ENCODE results near the gene DPCD.

DPCD gene

GRCh38 chr10:101587725-101588653, at the start of gene DPCD, which contains the start of gene POLL:
DPCD (plus strand) TSS chr10:101588321; CDS start chr10:101588337, 16 bp downstream.
POLL (minus strand) TSS chr10:101588257; CDS start chr10:101587360, 897 bp downstream.
- peak within 1 kb of the TSS; percentile 81 for H3K4me3 ChIP-seq (ENCODE audit: low read length)

DNA sequence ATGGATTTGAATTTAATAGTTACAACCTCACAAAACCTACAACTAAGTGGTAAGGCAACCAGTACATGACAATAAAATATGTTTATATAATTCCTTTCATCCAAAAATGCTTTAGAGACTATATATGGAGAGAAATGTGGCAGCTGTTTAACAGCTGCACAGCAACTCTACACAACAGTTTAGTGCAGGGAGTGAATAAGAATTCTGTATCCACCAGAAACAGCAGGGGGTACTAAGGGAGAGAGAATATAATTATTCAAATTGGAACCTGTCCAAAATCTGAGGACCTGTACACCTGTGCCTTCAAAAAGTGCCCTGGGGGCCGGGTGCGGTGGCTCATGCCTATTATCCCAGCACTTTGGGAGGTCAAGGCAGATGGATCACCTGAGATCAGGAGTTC, 49.7 kb upstream of the DPCD start:
- H3K4me3 ChIP-seq (ENCODE audit: low read length) = no peak overlapping the region
- TF ChIP-seq ZNF274 (IDR thresholded peaks at IDR 0.05; ENCODE audit: low read depth, low read length) = no peak

More at GRCh38 chr10:101587725-101588653, at the start of gene DPCD, which contains the start of gene POLL:
- TF ChIP-seq ZNF274 (IDR thresholded peaks at IDR 0.05; ENCODE audit: low read depth, low read length) = no peak

- TF ChIP-seq ZNF274 (IDR thresholded peaks at IDR 0.05; ENCODE audit: low read depth, low read length) = no peak
Observed at GRCh38 chr10:101545898-101546297, 42.2 kb upstream of the DPCD start.

GRCh38 chr10:101550965-101551364, 37.2 kb upstream of the DPCD start:
- H3K4me3 ChIP-seq (ENCODE audit: low read length) = no peak overlapping the region
- no peak for TF ChIP-seq ZNF274 (IDR thresholded peaks at IDR 0.05; ENCODE audit: low read depth, low read length)

More at GRCh38 chr10:101545898-101546297, 42.2 kb upstream of the DPCD start:
- H3K4me3 ChIP-seq (ENCODE audit: low read length) = no peak overlapping the region

GRCh38 chr10:101552442-101552841, 35.7 kb upstream of the DPCD start:
- TF ChIP-seq ZNF274 (IDR thresholded peaks at IDR 0.05; ENCODE audit: low read depth, low read length) = no peak
- H3K4me3 ChIP-seq (ENCODE audit: low read length) = no peak overlapping the region

DNA sequence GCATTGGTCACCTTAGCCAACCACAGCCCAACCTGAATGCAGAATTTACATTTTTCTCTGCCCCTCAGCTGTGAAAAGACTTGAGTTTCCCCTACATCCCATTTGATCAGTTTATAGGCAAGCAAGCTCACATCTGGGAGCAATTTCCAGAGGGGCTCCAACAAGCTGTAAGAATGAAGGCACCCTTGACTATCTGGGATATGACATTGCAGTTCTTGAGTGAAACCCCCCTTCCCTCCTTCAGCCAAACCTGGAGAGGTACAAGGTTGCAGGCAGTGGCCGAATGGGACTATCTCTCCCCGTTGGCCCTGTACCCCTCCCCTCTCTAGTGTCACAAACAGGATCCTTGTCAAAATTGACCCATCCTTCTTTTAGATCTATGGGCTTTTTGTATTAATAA, 30.6 kb upstream of the DPCD start:
- no peak for TF ChIP-seq ZNF274 (IDR thresholded peaks at IDR 0.05; ENCODE audit: low read depth, low read length)
- H3K4me3 ChIP-seq (ENCODE audit: low read length) = no peak overlapping the region

GRCh38 chr10:101558204-101558603, 29.9 kb upstream of the DPCD start:
- no peak overlapping the region for H3K4me3 ChIP-seq (ENCODE audit: low read length)
- no peak for TF ChIP-seq ZNF274 (IDR thresholded peaks at IDR 0.05; ENCODE audit: low read depth, low read length)

- no peak for TF ChIP-seq ZNF274 (IDR thresholded peaks at IDR 0.05; ENCODE audit: low read depth, low read length)
- no peak overlapping the region for H3K4me3 ChIP-seq (ENCODE audit: low read length)
Observed at GRCh38 chr10:101558671-101559595, 29.2 kb upstream of the DPCD start.

- H3K4me3 ChIP-seq (ENCODE audit: low read length) = no peak overlapping the region
- no peak for TF ChIP-seq ZNF274 (IDR thresholded peaks at IDR 0.05; ENCODE audit: low read depth, low read length)
Observed at GRCh38 chr10:101559596-101560297, 28.4 kb upstream of the DPCD start.

- TF ChIP-seq ZNF274 (IDR thresholded peaks at IDR 0.05; ENCODE audit: low read depth, low read length) = no peak
- H3K4me3 ChIP-seq (ENCODE audit: low read length) = no peak overlapping the region
Observed at GRCh38 chr10:101560298-101561067, 27.6 kb upstream of the DPCD start.

DNA sequence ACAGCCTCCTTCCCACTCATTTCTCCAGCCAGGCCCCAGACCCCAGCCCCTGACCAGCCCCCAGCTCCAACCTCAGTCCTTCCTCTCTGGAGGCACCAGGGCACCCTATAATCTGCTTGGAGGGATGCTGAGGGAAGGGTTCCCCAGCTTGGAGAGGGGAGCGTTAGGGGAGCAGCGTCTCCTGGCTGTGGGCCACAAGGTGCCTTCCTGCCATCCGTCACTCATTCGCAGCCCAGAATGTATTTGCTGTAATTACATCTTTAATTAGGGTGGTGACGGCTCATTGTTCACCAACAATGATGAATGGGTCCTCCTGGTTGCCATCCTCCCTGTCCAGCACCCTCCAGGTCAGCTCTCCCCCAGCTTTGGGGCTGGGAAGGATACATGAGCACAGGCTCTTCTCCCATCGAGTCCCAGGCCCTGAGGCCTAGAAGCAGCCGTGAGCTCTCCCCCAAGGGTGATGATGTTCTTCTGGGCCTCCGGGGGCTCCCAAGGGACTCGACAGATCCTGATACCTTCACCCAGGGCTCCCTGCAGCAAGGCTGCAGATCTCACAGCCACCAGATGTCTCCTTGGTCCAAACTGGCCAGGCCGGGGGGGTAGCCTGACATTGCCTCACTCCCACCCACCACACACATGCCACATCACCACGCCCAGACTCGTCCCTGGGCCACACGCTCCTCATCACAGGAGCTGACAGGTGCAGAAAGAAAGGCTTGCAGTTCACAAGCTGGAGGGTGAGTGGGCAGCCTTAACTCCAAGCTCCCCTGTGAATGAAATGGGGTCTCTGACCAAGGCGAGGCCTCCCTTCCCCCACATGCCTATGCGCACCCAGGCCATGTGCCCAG, 26.8 kb upstream of the DPCD start:
- H3K4me3 ChIP-seq (ENCODE audit: low read length) = no peak overlapping the region
- TF ChIP-seq ZNF274 (IDR thresholded peaks at IDR 0.05; ENCODE audit: low read depth, low read length) = no peak

DNA sequence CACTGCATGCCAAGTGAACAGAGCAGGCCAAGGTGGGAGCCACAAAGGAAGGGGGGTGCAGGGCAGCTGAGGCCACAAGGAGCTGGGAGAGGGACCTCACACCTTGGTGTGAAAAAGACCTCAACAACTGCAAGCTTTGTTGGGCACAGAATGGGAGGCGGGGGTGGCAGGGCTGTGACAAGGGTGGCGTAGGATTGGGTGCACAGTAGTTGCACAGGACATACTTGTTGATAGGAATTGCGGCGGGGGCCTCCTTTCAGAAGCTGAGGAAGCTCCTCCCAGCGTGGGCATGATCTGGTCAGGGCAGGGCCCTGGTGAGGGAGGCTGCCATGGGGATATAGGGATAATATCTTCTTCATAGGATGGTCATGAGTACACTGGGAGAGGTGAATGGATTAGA, 25.9 kb upstream of the DPCD start:
- H3K4me3 ChIP-seq (ENCODE audit: low read length) = no peak overlapping the region
- no peak for TF ChIP-seq ZNF274 (IDR thresholded peaks at IDR 0.05; ENCODE audit: low read depth, low read length)
